GM19238 (cell line): ENCODE measurements around the gene NANOS2.
"Not testable (repeated sequence)": the region's sequence is repeated elsewhere in the genome, so short reads cannot be mapped to it uniquely, and the experiment has no call there.

Source experiments
- DNase-seq: peaks from one replicate; pipeline ENCODE4 v3.0.0; 2011; ENCODE audit warnings: low spot score; ENCODE audit not compliant: insufficient read length

Gene NANOS2

DNA sequence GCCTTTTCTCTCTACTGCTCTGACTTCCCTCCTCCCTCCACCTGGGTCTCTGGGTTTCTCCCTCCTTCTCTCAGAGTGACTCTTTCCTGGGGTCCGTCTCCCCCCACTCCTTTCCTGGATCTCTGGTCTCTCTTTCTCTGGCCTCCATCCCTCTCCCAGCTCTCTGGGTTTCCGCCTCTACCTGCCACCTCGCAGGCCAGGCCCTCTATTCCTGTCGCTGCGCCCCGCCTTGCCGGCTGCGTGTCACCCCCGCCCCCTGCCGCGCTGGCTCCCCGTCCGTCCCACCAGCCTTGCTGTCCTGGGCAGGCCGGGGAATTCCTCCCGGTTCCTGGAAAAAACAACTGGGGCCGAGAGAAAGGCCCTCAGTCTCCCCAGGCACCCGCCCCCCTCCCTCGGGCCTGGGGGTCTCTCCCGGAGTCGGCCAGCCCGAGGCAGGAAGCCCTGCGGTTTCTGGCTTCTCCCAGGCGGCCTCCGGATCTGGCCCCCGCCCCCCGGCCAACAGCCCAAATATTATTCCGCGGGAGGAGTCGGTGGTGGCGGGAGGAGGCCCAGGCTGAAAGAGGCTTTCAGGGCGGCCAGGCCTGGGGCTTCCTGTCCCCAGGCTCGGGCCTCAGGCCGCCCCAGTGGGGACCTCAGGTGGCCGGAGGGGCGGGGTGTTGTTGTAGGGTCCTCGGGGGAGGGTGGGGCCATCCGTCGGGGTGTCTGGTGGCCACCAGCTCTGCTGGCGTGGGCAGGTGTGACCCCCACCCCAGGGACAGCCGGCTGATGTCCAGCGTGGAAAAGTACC is 38.0 kb downstream of the NANOS2 start:
- peak; percentile 62 for DNase-seq

GRCh38 chr19:45876161-45876410 is 38.5 kb downstream of the NANOS2 start:
- no peak for DNase-seq

GRCh38 chr19:45874620-45874966 is 40.0 kb downstream of the NANOS2 start:
- DNase-seq: no peak

DNA sequence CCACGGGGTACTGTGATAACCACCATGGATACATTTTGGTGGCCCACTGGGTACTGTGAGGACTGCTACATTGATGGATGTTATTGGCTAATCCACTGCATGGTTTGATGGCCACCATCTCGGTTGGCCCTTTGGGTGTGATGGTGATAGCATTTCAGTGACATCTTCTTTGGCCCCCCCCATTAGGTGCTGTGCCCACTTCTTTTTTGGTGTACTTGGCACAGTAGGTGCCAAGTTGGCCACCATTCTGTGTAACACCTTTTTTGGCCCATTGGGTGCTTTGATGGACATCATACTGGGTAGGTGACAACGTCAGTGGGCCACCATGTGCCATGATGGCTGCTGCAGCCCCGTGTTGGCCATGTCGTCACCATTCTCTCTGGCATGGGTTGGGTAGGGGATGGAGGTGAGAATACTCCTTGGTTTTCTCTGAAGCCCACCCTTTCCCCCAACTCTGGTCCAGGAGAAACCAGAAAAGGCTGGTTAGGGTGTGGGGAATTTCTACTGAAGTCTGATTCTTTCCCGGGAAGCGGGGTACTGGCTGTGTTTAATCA is 41.3 kb downstream of the NANOS2 start:
- no peak for DNase-seq

- DNase-seq: no peak
These were observed 42.3 kb downstream of the NANOS2 start for GRCh38 chr19:45872095-45872919.

DNA sequence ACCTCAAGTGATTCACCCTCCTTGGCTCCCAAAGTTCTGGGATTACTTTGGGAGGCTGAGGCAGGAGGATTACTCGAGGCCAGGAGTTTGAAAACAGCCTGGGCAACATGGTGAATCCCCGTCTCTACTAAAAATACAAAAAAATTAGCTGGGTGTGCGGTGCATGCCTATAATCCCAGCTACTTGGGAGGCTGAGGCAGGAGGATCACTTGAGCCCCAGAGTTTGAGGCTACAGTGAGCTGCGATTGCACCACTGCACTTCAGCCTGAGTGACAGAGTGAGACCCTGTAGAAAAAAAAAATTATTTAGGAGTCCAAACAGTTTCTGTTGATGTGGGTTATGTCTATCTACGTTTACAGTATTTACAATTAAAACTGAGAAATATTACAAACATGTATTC is 43.8 kb downstream of the NANOS2 start:
- DNase-seq: no peak

DNA sequence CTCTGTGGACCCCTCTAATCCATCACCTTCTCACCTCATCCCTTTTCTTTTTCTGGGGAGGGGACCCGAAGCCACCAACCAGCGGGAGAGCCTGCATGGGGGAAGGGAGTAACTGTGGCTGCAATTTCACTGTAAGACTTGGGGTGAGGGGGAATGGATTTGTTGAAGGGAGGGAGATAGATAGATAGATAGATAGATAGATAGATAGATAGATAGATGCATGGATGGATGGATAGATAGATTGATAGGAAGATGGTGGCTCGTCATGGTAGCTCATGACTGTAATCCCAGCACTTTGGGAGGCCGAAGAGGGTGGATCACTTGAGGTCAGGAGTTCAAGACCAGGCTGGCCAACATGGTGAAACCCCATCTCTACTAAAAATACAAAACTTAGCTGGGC is 47.3 kb downstream of the NANOS2 start:
- DNase-seq: not testable (repeated sequence)

GRCh38 chr19:45866400-45867176 is 48.0 kb downstream of the NANOS2 start:
- no peak for DNase-seq

GRCh38 chr19:45865269-45865948 is 49.2 kb downstream of the NANOS2 start:
- no peak for DNase-seq

- DNase-seq: no peak
These were observed 49.9 kb downstream of the NANOS2 start for GRCh38 chr19:45864629-45865082.

DNA sequence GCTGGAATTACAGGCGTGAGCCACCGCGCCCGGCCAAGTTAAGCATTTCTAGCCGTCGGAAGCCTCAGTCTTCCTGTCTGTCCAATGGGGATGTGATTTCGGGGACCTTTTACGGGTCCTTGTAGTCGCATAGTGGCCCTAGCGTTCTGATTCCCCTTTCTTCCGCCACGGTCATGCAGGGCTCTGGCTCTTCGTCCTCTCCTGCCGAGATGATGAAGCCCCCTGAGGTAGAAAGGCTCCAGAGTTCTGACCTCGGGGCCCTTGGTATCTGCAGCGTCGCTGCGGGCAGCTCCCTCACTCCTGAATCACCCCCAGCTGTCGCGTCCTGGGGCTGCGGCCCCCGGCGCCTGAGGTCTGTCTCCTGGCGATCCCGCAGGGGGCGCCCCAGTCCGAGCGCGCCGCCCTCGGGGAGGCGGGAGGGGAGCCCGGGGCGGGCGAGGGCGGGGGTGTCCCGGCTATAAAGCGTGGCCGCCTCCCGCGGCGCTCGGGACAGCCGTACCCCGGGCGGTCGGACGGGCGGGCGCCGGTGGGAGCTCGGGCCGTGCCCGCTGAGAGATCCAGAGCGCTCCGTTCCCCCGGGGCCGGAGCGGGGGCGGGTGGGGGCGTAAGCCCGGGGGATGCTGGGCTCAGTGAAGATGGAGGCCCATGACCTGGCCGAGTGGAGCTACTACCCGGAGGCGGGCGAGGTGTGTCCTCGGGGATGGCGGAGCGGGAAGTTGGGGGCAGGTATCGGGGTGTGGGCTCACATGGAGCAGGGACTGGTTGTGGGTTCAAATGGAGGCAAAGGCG is 50.5 kb downstream of the NANOS2 start, which contains the start of gene FOXA3:
FOXA3 (plus strand) TSS at position 487 of the 789 bp plus-strand sequence; CDS start at position 618, 131 bp downstream.
- DNase-seq: peak; percentile 88

- no peak for DNase-seq
These were observed 51.2 kb downstream of the NANOS2 start for GRCh38 chr19:45863335-45863839.
